NCI-H2081 (cell line): ENCODE measurements around the gene IFNGR2.

Source experiments
- DNase-seq, 2 experiments: peaks; one replicate each; lab custom pipeline; 2025; lab: John Stamatoyannopoulos, UW

IFNGR2 gene

GRCh38 chr21:33481314-33481943 lies 78.2 kb downstream of the IFNGR2 start:
- no peak for DNase-seq
